Stimulated activated CD4-positive, alpha-beta T cell treated with anti-CD3 and anti-CD28 coated beads, Interleukin-1b, Interleukin-23, amount 100 ng/mL, for 1 hour (primary cell): ENCODE results near the gene IGF2.
A peak's percentile ranks its signal among the peaks of the same experiment; 100 is the strongest.

ENCODE experiments used
- DNase-seq, 2 donors: peaks; one replicate each; pipeline ENCODE4 v3.0.0-alpha.2; 2020; ENCODE audit warnings: low read depth in 2 of 2

The IGF2 gene

DNA sequence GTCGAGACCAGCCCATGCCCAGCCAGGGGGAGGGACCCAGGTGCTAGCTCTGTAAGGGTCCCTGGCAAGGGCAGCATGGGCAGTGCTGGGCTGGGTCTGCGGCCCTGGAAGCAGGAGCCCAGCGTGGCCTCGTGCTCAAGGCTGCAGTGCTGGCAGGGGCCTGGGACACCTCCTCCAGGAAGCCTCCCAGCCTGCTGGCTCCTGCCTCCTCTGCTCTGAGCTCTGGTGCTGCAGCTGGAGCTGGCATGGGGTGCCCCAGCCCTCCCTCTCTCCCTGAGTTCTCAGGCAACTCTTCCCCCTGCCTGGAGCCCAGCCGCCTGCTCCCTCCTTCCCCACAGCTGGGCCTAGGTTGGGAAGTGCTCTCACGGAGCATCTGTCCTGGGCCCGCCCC lies 15.0 kb upstream of the IGF2 start:
- DNase-seq: no peak

DNA sequence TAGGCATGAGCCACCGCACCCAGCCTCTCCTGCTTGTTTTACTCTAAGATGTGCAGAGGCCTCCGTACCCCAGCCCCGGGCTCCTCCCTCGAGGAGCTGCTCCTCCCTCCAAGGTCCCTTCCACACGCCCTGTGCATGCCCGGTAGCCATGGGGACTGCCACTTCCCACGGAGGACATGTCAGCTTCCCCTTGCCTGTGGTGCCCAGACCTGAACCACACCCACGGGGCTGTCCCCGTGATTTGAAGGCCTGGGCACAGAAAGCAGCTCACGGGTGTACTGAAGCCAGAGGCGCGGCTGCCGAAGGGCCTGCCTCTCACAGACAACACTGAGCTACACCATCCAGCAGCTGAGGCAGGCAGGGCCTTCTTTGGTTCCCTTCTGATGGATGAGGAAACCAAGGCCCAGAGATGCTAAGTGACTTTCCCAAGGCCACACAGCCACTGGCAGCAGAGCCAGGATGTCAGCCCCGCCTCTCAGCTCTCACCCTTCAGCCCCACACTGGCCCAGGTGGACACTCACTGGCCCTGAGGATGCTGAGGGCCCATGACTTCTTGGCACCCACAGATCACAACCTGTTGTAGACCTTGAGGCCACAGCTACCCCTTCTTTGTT lies 14.5 kb upstream of the IGF2 start:
- no peak for DNase-seq

DNA sequence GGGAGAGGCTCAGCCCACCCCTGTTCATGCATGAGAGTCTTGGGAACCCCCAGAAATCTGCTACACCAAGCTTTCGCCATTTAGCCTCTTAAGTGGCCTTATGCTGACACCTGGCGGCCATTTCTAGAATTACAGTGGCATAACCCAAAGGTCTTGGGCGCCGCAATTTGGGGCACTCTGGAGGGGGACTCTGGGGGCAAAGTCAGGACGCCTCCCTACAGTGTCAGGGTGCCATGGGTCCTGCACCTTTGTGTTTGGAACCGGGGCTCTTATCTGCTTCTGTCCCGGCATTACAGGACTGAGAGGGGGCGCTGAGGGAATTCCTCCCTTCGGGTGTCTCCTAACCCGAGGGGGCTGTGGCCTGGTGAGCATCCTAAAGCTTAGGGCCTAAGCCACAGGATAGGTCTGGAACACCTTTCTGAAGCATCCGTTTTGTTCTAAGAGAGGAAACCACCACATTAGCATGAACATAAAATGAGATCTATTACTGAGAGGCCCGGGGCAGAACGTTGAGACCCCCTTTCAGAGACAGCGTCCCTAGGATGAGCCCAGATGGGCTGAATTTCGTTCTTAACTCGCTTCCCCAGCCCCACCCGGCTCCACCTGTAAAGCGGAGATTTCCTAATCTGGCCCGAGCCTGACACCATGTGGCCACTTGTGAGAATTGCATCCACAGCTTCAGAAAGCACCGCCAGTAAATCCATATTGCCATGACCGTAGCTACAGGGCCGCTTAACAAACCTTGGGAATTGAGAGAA lies 12.5 kb upstream of the IGF2 start:
- peak; percentile 54 to 67 for DNase-seq

GRCh38 chr11:2149864-2150847 lies 11.0 kb upstream of the IGF2 start:
- DNase-seq: no peak

DNA sequence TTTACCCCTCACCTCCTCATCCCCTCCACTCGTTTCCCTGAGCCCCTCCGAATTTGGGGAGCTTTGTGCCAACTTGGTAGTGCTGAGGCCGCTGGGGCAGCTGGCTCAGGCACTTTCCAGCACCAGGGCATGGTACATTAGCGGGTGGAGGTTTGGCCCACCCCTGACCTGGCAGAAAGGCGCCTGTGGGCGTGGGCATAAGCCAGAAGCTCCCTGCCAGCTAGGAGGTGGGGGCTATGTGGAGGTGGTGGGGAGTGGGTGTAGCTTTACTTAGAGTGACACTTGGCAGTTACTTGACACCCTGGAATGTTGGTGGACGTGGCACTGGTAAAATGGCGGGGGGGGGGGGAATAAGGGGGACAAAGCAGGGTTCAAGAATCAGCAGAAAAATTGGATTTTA lies 10.3 kb upstream of the IGF2 start:
- DNase-seq: no peak

- no peak for DNase-seq
Measured at GRCh38 chr11:2148595-2148994, 9.4 kb upstream of the IGF2 start.

GRCh38 chr11:2147391-2147790 lies 8.2 kb upstream of the IGF2 start:
- no peak for DNase-seq

- no peak for DNase-seq
Measured at GRCh38 chr11:2146051-2146450, 6.9 kb upstream of the IGF2 start.

DNA sequence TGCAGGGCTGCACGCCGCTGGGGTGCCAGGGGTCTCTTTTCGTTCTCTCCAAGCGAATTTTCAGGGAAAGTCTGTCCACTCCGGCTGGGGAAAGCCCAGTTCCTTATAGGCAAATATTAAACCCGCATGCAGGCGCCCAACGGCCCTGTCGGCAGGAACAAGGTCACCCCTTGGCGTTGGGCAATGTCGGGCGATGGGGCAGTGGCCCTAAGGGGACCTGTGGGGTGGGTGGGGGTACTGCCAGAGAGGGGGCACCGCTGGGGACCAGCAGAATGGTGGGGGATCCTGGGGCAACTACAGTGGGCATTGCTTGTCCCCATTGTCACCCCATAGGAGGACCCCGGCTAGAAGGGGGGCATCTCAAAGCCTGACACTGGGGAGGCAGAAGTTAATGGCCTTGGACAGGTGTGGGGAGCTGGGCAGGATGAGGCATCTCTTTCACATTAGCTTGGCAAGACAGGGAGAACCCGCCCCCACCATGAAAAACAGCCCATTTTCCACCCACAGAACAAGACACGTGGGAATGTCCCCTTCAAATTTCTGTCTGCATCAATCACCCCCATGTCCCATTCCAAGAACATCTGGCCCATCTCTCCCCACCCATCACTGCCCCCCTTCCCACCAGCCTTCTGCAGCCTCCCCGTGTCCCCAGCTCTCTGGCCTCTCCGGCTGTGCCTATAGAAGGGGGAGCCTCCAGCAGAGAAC lies 5.5 kb upstream of the IGF2 start:
- no peak for DNase-seq

DNA sequence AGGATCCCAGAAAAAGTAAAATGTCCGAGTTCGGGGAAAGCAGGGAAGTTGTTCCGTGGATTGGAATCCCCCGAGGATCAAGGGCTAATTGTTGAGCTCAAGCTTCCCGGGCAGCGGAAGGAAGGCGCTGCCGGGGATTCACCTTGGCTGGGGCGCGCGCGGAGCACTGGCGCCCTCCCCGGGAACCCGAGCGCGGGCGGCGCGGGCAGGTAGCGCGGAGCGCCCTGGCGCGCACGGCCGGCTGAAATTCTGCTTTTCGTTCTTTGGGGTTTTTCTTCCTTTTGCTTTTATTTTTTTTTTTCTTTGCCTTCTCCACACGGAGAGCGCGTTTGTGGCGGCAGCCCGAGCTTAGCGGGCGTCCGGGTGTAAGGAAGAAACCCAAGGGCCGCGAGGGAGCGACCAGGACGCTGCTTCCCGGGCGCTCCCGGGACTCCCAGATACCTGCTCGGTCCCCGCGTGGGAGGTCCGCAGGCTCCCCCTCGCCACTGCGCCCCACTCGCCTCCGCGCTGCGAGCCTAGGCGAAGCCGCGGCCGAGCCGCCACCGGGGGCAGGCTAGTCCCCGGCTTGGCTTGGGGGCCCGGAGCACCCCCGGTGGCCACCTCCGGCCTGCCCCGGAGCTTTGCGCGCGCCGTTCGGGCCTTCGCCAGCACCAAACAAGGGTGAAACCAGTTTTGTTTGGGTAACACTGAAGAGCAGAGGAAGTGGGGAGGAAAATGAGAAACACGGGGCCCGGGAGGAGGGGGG lies 4.8 kb upstream of the IGF2 start:
- DNase-seq: no peak

DNA sequence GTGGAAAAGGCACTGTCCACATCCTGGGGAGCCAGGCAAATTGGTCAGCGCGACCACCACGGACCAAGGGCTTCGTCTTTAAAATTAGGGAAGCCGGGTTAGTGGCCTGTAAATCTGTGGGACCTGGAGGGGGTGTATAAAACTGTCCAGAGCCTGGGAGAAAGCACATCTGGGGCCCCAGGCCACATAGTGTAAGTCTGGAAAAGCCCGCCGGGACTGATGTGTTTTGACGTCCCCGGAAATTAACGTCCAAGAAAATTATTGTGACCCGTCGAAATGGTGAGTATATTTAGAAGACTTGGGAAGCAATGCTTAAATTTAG lies 4.2 kb upstream of the IGF2 start:
- DNase-seq: no peak

- no peak for DNase-seq
Measured at GRCh38 chr11:2142762-2143202, 3.6 kb upstream of the IGF2 start.

GRCh38 chr11:2142300-2142759 lies 3.1 kb upstream of the IGF2 start:
- DNase-seq: no peak

- DNase-seq: no peak
Measured at GRCh38 chr11:2140411-2141400, 1.5 kb upstream of the IGF2 start.

GRCh38 chr11:2139621-2140337 lies 590 bp upstream of the IGF2 start:
- no peak for DNase-seq

DNA sequence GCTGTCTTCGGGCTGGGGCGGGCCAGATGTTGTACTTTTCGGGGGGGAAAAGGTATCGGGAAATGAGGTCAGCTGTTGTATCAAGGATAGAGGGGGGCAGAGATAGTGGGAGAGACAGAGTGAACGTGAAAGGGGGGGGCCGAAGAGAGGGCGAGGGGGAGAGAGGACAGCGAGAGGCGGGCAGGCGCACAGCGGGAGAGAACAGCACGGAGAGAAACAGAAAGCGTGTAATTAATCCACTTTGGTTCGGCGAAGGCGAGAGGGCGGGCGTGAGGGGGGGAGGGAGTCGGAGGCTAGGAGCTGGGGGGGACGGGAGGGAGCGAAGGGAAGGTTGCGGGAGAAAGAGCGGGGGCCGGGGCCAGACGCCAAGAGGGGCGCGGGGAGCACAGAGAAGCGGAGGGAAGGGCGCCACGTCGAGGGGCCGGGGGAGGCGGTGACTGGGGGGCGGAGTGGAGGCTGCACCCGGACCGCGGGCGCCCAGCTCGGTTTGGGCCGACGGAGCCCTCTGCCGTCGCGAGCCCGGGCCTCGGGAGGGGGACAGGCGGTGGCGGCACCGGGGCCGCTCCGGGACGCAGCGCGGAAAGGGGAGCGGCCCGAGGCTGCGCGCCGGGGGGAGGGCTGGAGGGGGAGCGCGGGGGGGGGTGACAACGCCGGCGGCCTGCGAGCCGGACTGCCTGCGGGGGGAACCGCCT lies 612 bp downstream of the IGF2 start:
- no peak for DNase-seq

DNA sequence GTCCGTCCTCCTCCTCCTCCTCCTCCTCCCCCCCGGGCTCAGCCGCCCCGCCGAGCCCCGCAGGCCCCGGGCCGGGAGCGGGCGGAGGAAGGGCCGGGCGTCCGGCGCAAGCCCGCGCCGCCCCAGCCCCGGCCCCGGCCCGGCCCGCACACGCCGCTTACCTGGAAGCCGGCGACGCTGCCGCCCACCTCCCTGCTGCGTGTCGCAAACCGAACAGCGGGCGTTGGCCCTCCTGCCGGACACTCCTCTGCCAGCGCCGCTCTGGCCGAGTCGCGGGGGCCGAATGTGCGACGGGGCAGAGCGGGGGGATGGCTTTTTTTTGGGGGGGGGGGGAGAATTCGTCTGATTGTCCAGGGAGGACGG lies 1.1 kb downstream of the IGF2 start:
- DNase-seq: no peak

- DNase-seq: no peak
Measured at GRCh38 chr11:2137202-2138067, 1.8 kb downstream of the IGF2 start.
